Measurements from ENCODE around the gene IFNA17. TPM values are rescaled to one million over a fixed set of nuclear protein-coding genes. Genes with fewer than 3 reads are reported as not detected.
"Not testable (repeated sequence)": the region's sequence is repeated elsewhere in the genome, so short reads cannot be mapped to it uniquely, and the experiment has no call there.

IFNA17 gene
- total RNA-seq, 4 donors from 2014 or later = not detected

- Histone ChIP-seq H3K27me3 (no peaks in the 10 kb centered on the region), H3K4me1 (no peaks in the 10 kb centered on the region), H3K27ac (no peak overlapping the region), H3K9me3 (no peaks in the 10 kb centered on the region), H3K4me3 (no peak overlapping the region), H3K36me3 (no peaks in the 10 kb centered on the region)
- TF ChIP-seq CTCF (IDR thresholded peaks at IDR 0.05 in 4 of 5, conservative IDR thresholded peaks at IDR 0.05 in 1 of 5) = no peak
- no peak for TF ChIP-seq POLR2A (IDR thresholded peaks at IDR 0.05)
- ATAC-seq (no peak), DNase-seq (no peak)
- intact Hi-C loops (cut with DNase I; ENCODE audit: low total_unique reads) (no loop called here), in situ Hi-C loops (cut with MboI; ENCODE audit: low sequenced_read_pairs in 4 of 4) (no loop called here)
These were observed 6.2 kb upstream of the IFNA17 start for GRCh38 chr9:21234153-21234687.

- H3K27ac ChIP-seq = no peak overlapping the region
- no peak for TF ChIP-seq POLR2A (IDR thresholded peaks at IDR 0.05)
- TF ChIP-seq CTCF (IDR thresholded peaks at IDR 0.05 in 4 of 5, conservative IDR thresholded peaks at IDR 0.05 in 1 of 5) = no peak
- in situ Hi-C loops (cut with MboI; ENCODE audit: low sequenced_read_pairs in 4 of 4) = no loop called here
These were observed 5.2 kb upstream of the IFNA17 start for GRCh38 chr9:21233258-21233657.

GRCh38 chr9:21217211-21217610 lies 10.8 kb downstream of the IFNA17 start, which contains the start of gene IFNA16:
IFNA16 (minus strand) TSS chr9:21217311; CDS start chr9:21217305, 6 bp downstream.
- DNase-seq; H3K9me3 ChIP-seq; in situ Hi-C loops (cut with MboI; ENCODE audit: low sequenced_read_pairs in 4 of 4); H3K27me3 ChIP-seq; intact Hi-C loops (cut with DNase I; ENCODE audit: low total_unique reads); H3K36me3 ChIP-seq; H3K4me3 ChIP-seq; H3K27ac ChIP-seq; H3K4me1 ChIP-seq; ATAC-seq: not testable (repeated sequence)

More at GRCh38 chr9:21233258-21233657, 5.2 kb upstream of the IFNA17 start:
- Histone ChIP-seq H3K4me3 (no peak overlapping the region), H3K36me3 (no peaks in the 10 kb centered on the region), H3K27me3 (no peaks in the 10 kb centered on the region), H3K4me1 (no peaks in the 10 kb centered on the region), H3K9me3 (no peaks in the 10 kb centered on the region)
- intact Hi-C loops (cut with DNase I; ENCODE audit: low total_unique reads) = no loop called here
- no peak for ATAC-seq
- DNase-seq = no peak

- H3K27me3 ChIP-seq; DNase-seq; H3K4me3 ChIP-seq; H3K27ac ChIP-seq; H3K4me1 ChIP-seq; H3K9me3 ChIP-seq; H3K36me3 ChIP-seq; intact Hi-C loops (cut with DNase I; ENCODE audit: low total_unique reads); in situ Hi-C loops (cut with MboI; ENCODE audit: low sequenced_read_pairs in 4 of 4); ATAC-seq: not testable (repeated sequence)
These were observed 14.4 kb downstream of the IFNA17 start for GRCh38 chr9:21213411-21214326.

- H3K4me3 ChIP-seq; H3K4me1 ChIP-seq; H3K36me3 ChIP-seq; ATAC-seq; H3K27ac ChIP-seq; intact Hi-C loops (cut with DNase I; ENCODE audit: low total_unique reads); H3K9me3 ChIP-seq; in situ Hi-C loops (cut with MboI; ENCODE audit: low sequenced_read_pairs in 4 of 4); H3K27me3 ChIP-seq; DNase-seq: not testable (repeated sequence)
These were observed 15.9 kb downstream of the IFNA17 start for GRCh38 chr9:21212160-21212559.

- H3K27ac ChIP-seq; H3K4me3 ChIP-seq; in situ Hi-C loops (cut with MboI; ENCODE audit: low sequenced_read_pairs in 4 of 4); intact Hi-C loops (cut with DNase I; ENCODE audit: low total_unique reads); H3K36me3 ChIP-seq; H3K9me3 ChIP-seq; H3K4me1 ChIP-seq; H3K27me3 ChIP-seq; ATAC-seq; DNase-seq: not testable (repeated sequence)
These were observed 17.2 kb downstream of the IFNA17 start for GRCh38 chr9:21210782-21211181.

All from gastrocnemius medialis (tissue), 4 donors.